22Rv1 (cell line): ENCODE measurements around the gene SLC2A4RG.

Experiments
- H3K27ac ChIP-seq: fragments of 450-650 bp; 2 replicates; pipeline ENCODE4 v1.5.1; 2017
- ZFX ChIP-seq: fragments of 450-650 bp; IDR thresholded peaks from 2 replicates; pipeline ENCODE4 v1.6.1; 2017; ENCODE audit warnings: antibody characterized with exemption, borderline replicate concordance
- TF ChIP-seq, protein P1 (sequence below): fragments of 450-650 bp; IDR thresholded peaks from 2 replicates; pipeline ENCODE4 v1.5.1; 2017; ENCODE audit warnings: mild to moderate bottlenecking

Gene SLC2A4RG

DNA sequence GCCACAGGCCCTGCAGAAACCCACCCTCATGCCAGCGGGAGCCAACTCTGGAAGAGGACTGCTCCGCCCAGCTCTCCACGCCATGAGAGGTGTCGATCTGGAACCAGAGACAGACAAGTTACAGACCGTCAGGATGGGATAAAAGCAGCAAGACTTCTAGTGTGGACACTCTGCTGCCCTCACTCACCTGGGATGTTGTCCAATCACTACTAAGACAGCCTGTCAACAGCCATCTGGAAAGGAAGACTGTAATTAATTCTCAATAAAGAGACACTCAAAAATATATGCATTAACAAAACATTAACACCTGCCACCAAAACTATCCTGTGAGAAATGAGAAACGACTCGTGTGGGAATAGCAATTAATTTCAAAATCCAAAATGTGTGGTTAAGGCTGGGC is 28.3 kb downstream of the SLC2A4RG start:
- no peak overlapping the region for H3K27ac ChIP-seq
- TF ChIP-seq, protein P1, sequence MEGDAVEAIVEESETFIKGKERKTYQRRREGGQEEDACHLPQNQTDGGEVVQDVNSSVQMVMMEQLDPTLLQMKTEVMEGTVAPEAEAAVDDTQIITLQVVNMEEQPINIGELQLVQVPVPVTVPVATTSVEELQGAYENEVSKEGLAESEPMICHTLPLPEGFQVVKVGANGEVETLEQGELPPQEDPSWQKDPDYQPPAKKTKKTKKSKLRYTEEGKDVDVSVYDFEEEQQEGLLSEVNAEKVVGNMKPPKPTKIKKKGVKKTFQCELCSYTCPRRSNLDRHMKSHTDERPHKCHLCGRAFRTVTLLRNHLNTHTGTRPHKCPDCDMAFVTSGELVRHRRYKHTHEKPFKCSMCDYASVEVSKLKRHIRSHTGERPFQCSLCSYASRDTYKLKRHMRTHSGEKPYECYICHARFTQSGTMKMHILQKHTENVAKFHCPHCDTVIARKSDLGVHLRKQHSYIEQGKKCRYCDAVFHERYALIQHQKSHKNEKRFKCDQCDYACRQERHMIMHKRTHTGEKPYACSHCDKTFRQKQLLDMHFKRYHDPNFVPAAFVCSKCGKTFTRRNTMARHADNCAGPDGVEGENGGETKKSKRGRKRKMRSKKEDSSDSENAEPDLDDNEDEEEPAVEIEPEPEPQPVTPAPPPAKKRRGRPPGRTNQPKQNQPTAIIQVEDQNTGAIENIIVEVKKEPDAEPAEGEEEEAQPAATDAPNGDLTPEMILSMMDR: no peak
- no peak for TF ChIP-seq ZFX

DNA sequence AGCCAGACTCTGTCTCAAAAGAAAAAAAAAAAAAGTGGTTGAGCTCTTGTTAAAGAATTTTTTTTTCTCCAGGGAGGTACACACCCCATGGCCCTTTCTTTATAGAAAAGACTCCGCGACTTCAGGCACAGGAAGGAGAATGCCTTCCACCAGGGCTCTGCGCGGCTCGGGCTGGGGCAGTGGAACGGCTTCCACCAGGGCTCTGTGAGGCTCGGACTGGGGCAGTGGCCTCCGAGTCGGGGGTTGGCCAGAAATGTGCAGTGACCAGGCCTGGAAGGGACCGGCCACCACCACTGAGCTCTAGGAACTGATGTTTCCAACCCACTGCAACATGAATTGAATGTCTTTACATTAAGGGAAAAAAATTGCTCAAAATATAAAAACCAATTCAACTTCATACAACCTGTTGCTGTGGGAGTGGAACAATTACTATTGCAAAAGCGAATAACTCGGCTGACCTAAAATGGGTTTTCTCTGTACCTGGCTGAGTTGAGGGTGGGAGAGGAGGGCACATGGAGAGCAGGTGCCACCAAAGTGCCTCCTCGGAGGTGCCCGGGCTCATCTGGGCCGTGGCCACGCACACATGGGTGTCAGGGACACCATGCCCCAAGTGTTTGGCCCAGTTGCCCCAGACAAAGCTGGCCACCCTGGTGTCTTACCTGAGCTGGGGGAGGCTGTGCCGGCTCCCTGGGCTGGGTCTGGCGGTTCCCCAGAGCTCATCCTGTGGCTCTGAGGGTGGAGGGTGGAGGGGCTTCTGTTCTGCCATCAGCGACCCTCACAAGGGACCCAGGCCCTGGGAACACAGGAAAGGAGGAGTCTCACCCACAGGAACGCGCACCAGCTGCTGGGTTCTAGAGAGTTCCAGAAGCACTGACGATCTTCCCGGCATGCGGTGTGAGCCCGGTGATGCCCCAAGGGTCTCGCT is 29.3 kb downstream of the SLC2A4RG start:
- TF ChIP-seq ZFX: no peak
- TF ChIP-seq, protein P1: no peak
- no peak overlapping the region for H3K27ac ChIP-seq

DNA sequence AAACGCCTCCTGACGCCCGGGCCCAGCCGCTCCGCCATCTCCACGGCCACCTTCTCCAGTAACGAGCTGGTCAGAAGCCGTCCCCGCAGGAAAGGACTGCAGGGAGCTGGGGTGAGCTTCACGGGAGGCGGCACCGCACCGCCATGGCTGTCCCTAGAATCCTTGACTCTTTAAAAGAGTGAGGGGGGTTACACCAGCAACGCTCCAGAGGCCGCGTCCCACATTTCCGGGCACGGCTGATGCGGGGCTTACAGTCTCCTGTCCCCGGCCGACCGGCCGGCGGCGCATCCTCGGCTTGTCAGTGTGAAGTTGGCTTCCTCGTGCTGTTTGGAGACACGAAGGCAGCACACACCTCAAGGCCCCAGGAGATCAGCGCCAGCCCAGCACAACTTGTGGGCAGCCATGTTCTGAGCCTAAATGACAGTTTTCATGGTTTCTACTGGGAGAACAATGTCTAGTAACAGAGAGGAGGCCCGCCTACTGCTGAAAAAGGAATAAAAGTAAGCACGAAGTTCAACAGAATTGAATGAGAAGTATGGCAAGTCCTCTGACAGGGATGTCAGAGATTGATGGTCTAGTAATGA is 30.4 kb downstream of the SLC2A4RG start:
- H3K27ac ChIP-seq: no peak overlapping the region
- TF ChIP-seq, protein P1: no peak
- no peak for TF ChIP-seq ZFX

DNA sequence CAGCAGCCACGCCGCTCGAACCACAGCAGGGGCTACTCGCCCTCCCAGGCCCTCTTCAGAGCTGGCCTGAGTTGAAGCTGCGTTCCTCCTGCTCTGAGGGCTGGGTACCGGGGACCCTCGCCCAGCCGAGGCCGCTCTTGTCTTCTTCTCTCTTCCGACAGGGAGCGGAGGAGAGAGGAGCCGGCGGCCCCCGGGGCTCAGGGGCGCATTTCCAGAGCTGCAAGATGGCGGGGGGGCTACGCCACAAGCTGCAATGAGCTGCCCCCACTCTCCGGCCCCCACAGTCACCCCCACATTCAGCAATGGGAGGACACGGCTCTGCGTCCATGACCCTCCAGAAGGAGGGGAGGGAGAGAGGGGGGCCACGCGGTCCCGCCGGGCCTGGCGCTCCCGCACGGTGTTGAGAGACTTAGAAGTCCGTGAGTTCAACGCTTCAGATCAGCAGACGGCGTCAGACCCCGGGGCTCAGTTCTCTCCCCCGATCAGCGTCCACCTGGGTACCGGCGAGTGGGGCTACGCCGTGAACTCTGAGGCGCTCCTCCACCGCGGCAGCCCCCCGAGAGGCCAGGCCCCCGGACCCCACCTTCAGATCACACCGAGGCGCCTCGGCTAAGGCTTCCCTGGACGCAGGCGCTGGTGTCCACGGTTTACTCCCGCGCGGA is 31.6 kb downstream of the SLC2A4RG start:
- H3K27ac ChIP-seq: no peak overlapping the region
- TF ChIP-seq ZFX: no peak
- TF ChIP-seq, protein P1: no peak

DNA sequence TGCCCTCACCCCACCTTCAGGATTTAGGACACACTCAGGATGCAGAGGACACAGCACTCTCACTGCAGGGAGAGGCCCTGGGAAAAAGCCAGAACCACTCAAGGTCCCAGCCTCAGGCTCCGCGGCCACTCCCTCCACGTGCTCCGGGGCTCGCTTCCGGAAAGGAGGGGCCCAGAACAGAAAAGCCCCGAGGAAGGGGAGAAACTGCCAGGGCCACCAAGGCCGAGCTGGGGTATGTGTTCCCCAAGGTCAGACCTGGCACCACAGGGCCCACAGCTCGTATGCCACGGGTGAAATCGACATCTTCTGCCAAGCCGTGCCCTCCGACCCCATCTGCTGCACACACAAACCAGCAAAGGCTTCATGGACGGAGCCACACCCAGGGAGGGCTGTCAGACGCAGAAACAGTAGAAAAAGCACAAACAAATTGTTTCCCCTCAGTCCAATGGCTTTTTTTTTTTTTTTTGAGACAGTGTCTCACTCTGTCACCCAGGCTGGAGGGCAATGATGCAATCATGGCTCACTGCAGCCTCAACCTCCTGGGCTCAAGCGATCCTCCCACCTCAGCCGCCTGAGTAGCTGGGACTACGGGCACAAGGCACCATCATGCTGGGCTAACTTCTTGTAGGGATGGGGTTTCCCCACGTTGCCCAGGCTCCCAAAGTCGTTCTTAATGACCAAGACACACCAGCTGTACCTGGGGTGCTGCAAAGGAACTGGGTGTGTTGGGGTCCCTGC is 33.4 kb downstream of the SLC2A4RG start:
- no peak for TF ChIP-seq ZFX
- TF ChIP-seq, protein P1: no peak
- no peak overlapping the region for H3K27ac ChIP-seq

DNA sequence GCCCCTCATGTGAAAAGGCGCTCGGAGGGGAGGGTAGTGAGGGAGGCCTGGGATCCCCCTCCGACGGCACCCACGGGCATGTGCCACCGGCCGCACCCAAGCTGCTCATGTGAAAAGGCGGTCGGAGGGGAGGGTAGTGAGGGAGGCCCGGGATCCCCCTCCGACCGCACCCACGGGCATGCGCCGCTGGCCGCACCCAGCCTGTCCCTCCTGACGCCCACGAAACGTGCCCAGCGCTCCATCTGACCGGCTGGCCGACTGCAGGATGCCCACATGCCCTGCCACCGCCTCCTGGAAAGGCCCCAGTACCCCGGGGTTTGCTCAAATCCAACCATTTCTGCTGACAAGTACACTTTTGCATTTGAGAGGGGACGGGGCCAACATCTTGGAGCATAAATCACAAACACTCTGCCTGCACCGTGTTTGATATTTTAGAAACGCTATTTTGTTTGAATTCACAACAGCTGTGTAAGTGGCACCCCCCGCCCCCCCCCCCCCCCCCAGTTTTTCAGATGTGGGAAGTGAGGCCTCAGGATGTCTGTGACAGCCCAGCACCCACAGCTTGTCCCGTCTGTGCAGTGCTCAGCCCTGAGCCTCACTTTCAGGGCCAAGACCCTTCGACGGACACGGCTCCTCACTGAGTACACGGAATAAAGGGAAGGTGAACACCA is 34.1 kb downstream of the SLC2A4RG start:
- TF ChIP-seq ZFX: no peak
- TF ChIP-seq, protein P1: no peak
- no peak overlapping the region for H3K27ac ChIP-seq
